ENCODE results near the gene SLC7A10. TPM values are rescaled to one million over a fixed set of nuclear protein-coding genes. Genes with fewer than 3 reads are reported as not detected.

The SLC7A10 gene
- total RNA-seq, 1 experiment from 2014 or later, result not detected

DNA sequence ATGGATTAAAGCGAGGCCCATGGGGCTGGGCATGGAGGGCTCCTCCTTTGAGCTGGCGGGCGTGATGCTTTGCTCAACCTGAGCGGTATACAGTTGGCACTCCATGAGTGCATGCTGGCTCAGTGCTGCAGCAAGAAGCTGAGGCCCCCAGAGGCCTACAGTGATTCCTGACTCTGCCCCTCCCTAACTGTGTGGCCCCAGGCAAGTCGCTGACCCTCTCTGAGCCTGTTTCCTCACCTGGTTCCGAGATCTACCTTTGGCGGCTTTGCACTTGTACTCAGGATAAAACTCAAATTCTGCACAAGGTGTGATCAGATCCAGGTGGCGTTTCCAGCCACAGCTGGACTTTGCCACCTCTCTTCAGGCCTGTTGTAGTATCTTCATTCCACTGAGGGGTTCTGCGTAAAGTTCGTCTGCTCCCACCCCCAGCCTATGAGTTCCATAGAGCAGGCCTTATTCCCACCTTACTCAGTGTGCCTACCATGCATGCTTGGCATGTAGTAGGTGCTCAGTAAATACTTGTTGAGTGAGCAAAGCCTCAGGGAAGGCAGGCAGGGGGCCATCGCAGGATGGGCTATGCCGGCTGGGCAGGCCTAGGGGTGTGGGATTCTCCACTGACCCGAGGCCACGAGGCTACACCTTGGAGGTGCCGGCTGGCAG, 23.6 kb downstream of the SLC7A10 start:
- DNase-seq, result no peak
- Mint-ChIP-seq H3K27me3 (ENCODE audit: insufficient read depth, unreplicated experiment) (no peaks in the 10 kb centered on the region), H3K27ac (ENCODE audit: unreplicated experiment) (no peak overlapping the region), H3K36me3 (ENCODE audit: insufficient read depth, unreplicated experiment) (no peaks in the 10 kb centered on the region), H3K4me1 (ENCODE audit: low read depth, unreplicated experiment) (no peaks in the 10 kb centered on the region), H3K4me3 (ENCODE audit: unreplicated experiment) (no peak overlapping the region), H3K9me3 (ENCODE audit: unreplicated experiment) (no peaks in the 10 kb centered on the region)
- POLR2A ChIA-PET, result no interaction called here
- TF ChIP-seq, protein P1, sequence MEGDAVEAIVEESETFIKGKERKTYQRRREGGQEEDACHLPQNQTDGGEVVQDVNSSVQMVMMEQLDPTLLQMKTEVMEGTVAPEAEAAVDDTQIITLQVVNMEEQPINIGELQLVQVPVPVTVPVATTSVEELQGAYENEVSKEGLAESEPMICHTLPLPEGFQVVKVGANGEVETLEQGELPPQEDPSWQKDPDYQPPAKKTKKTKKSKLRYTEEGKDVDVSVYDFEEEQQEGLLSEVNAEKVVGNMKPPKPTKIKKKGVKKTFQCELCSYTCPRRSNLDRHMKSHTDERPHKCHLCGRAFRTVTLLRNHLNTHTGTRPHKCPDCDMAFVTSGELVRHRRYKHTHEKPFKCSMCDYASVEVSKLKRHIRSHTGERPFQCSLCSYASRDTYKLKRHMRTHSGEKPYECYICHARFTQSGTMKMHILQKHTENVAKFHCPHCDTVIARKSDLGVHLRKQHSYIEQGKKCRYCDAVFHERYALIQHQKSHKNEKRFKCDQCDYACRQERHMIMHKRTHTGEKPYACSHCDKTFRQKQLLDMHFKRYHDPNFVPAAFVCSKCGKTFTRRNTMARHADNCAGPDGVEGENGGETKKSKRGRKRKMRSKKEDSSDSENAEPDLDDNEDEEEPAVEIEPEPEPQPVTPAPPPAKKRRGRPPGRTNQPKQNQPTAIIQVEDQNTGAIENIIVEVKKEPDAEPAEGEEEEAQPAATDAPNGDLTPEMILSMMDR (IDR thresholded peaks at IDR 0.05; ENCODE audit: insufficient read depth in 1 of 2, low read depth in 1 of 2, low read length in 1 of 2, severe bottlenecking in 1 of 2, unreplicated experiment in 1 of 2), result no peak
- no peaks in the 10 kb centered on the region; the same call in 1 of the 2 replicates for H3K36me3 ChIP-seq (ENCODE audit: control insufficient read depth, insufficient read depth, low read length)
- no peaks in the 10 kb centered on the region for H3K27me3 ChIP-seq (replicated peaks; ENCODE audit: control insufficient read depth, insufficient read depth, low read length)
- no peak overlapping the region for H3K4me3 ChIP-seq (ENCODE audit: low read depth, low read length)
- intact Hi-C loops (cut with micrococcal nuclease; ENCODE audit: unreplicated experiment), result no loop called here
- no peaks in the 10 kb centered on the region for H3K9me3 ChIP-seq
- CTCF ChIA-PET, result no interaction called here
- H3K4me1 ChIP-seq, result no peaks in the 10 kb centered on the region
- no TSS peak for BruUV-seq (replicated peaks)

DNA sequence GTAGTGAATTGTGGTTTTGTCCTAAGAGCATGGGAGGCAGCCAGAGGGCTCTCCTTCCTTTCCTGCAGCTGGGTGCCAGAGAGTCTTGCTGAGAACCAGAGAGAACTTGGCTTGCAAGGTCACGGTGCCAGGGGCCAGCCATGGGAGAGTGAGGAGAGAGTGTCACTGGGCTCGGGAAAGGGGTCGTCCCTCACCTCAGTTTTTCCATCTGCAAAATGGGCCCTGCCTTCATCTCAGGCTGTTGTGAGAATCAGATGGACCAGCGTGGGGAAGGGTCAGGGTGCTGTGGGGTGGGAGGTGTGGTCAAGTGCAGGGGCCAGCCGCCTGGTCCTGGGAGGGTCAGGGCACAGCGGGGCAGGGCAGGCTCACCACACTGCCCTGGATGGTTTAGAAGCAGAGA, 24.2 kb downstream of the SLC7A10 start:
- no peaks in the 10 kb centered on the region for H3K9me3 Mint-ChIP-seq (ENCODE audit: unreplicated experiment)
- CTCF ChIA-PET, result no interaction called here
- POLR2A ChIA-PET, result no interaction called here

DNA sequence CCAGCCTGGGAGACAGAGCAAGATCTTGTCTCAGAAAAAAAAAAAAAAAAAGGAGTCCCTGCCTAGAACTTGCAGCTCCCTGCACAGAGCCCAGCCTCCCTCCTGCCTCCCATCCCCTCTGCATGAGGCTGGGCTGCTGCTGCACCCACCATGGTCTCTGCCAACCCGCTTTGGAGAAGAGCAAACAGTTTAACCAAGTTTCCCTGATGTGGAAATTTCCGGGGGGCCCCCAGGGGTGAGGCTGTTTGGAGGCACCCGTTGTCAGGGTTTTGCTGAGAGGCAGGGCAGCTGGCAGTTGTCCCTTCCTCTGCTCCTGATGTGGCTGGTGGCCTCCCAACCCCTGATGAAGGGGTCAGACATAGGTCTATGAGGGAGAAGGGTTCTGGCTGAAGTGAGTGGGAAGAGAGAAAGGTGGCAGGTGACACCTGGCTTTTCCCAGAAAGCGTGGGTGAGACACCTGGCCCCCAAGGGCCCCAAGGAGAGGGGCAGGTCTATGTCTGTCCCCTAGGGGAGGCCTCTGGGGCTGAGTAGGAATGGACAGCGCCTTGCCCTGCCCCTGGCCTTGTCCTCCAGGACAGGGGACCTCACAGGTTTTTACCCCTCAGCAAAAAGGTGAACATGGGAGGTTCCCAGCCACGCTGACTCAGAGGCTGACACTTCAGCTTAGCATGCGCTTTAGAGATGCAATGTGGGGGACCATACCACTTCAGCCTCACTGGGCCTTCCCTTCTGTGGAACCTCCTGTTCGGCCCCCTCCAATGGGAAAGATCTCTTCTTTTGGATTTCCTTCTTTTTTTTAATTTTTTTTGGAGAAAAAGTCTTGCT, 26.0 kb downstream of the SLC7A10 start:
- H3K36me3 Mint-ChIP-seq (ENCODE audit: insufficient read depth, unreplicated experiment), result no peaks in the 10 kb centered on the region
- H3K4me3 ChIP-seq (ENCODE audit: low read depth, low read length), result no peak overlapping the region
- no peaks in the 10 kb centered on the region for H3K9me3 Mint-ChIP-seq (ENCODE audit: unreplicated experiment)
- ChIA-PET CTCF (interaction anchor here (3.0 kb wide), 1 partner anchor 15 kb away, joined by 11 read pairs; no protein-coding TSS in a partner anchor), POLR2A (no interaction called here)
- H3K27me3 Mint-ChIP-seq (ENCODE audit: insufficient read depth, unreplicated experiment), result no peaks in the 10 kb centered on the region
- H3K36me3 ChIP-seq (ENCODE audit: control insufficient read depth, insufficient read depth, low read length), result no peaks in the 10 kb centered on the region; the same call in 1 of the 2 replicates
- no peaks in the 10 kb centered on the region for H3K9me3 ChIP-seq
- no peaks in the 10 kb centered on the region for H3K4me1 Mint-ChIP-seq (ENCODE audit: low read depth, unreplicated experiment)
- 0 out of 2 replicates have a peak, but pooled peaks cover 8% of the 10 kb centered on the region for H3K4me1 ChIP-seq
- H3K4me3 Mint-ChIP-seq (ENCODE audit: unreplicated experiment), result no peak overlapping the region
- no TSS peak for BruUV-seq (replicated peaks)
- H3K27me3 ChIP-seq (replicated peaks; ENCODE audit: control insufficient read depth, insufficient read depth, low read length), result no peaks in the 10 kb centered on the region
- intact Hi-C loops (cut with micrococcal nuclease; ENCODE audit: unreplicated experiment), result no loop called here
- TF ChIP-seq, protein P1 (IDR thresholded peaks at IDR 0.05; ENCODE audit: insufficient read depth in 1 of 2, low read depth in 1 of 2, low read length in 1 of 2, severe bottlenecking in 1 of 2, unreplicated experiment in 1 of 2), result no peak
- no peak for DNase-seq
- H3K27ac Mint-ChIP-seq (ENCODE audit: unreplicated experiment), result no peak overlapping the region

More for the DNA sequence above, 24.2 kb downstream of the SLC7A10 start:
- H3K4me3 Mint-ChIP-seq (ENCODE audit: unreplicated experiment), result no peak overlapping the region
- no peak overlapping the region for H3K27ac Mint-ChIP-seq (ENCODE audit: unreplicated experiment)
- TF ChIP-seq, protein P1 (IDR thresholded peaks at IDR 0.05; ENCODE audit: insufficient read depth in 1 of 2, low read depth in 1 of 2, low read length in 1 of 2, severe bottlenecking in 1 of 2, unreplicated experiment in 1 of 2), result no peak
- no peaks in the 10 kb centered on the region for H3K27me3 Mint-ChIP-seq (ENCODE audit: insufficient read depth, unreplicated experiment)
- Histone ChIP-seq H3K27me3 (replicated peaks; ENCODE audit: control insufficient read depth, insufficient read depth, low read length) (no peaks in the 10 kb centered on the region), H3K4me1 (no peaks in the 10 kb centered on the region), H3K9me3 (no peaks in the 10 kb centered on the region), H3K4me3 (ENCODE audit: low read depth, low read length) (no peak overlapping the region), H3K36me3 (ENCODE audit: control insufficient read depth, insufficient read depth, low read length) (no peaks in the 10 kb centered on the region; the same call in 1 of the 2 replicates)
- no peak for DNase-seq
- H3K36me3 Mint-ChIP-seq (ENCODE audit: insufficient read depth, unreplicated experiment), result no peaks in the 10 kb centered on the region
- intact Hi-C loops (cut with micrococcal nuclease; ENCODE audit: unreplicated experiment), result no loop called here
- no TSS peak for BruUV-seq (replicated peaks)
- no peaks in the 10 kb centered on the region for H3K4me1 Mint-ChIP-seq (ENCODE audit: low read depth, unreplicated experiment)

Measured in Caco-2 (cell line).